GM19193 (cell line): Measurements from ENCODE around the gene ATP13A2.

Source experiments
- POLR2A ChIP-seq: IDR thresholded peaks from 4 replicates; pipeline ENCODE4 v1.6.1; 2011; ENCODE audit not compliant: insufficient read depth, insufficient read length; ENCODE audit errors: extremely low read depth

Gene ATP13A2

DNA sequence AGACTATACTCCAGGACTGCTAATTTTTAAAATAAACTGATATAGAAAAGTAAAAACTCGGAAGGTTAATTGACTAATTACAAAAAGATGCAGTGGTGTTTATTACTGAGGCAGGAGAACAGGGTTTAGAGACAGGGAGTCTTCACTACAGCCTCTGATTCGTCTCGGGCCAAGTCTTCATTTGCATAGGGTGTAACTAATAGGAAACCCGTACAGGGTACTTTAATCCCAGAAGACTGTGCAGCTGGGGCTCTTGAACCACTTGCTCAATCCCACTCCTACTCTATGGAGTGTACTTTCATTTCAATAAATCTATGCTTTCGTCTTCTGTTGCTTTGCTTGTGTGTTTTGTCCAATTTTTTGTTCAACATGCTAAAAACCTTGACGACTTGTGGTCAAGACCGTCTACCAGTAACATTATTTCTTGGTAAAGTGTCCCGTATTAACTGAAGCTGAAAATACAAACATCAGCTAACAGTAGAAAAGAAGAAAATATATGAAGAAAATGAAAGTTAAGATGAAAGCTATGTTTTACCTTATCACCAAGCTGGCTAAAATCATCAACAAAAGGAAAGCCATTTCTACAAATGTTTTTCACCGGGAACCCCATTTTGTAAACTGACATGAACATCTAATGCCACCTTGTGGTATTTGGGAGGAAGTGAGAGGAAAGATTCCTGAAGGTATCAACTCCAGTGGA lies 34.1 kb upstream of the ATP13A2 start:
- no peak for TF ChIP-seq POLR2A

DNA sequence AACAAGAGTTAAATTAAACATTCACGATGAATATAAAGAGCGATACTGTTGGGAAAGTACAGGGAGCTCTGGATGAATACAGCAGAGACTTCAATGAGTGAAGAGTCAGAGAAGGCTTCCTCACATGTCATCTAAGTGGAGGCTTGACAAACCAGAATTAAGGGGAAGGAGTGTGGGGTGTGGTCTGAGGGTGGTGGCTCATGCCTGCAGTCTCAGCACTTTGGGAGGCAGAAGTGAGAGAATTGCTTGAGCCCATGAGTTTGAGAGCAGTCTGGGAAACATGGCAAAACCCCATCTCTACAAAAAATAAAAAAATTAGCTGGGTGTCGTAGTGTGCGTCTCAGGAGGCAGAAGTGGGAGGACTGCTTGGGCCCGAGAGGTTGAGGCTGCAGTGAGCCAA lies 33.4 kb upstream of the ATP13A2 start:
- no peak for TF ChIP-seq POLR2A

DNA sequence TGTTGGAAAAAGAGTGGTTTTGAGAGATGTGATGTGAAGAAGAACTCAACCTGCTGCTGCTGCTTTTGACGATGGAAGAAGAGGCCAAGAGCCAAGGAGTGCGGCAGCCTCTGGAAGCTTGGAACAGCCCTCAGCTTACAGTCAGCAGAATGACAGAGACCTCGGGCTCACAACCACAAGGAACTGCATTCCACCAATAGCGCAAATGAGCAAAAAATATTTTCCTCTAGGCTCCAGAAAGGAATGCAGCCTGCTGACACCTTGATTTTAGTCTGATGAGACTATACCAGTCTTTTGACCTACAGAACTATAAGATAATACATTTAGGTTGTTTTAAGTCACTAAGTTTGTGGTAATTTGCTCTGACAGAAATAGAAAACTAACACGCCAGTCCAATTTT lies 31.9 kb upstream of the ATP13A2 start:
- no peak for TF ChIP-seq POLR2A

DNA sequence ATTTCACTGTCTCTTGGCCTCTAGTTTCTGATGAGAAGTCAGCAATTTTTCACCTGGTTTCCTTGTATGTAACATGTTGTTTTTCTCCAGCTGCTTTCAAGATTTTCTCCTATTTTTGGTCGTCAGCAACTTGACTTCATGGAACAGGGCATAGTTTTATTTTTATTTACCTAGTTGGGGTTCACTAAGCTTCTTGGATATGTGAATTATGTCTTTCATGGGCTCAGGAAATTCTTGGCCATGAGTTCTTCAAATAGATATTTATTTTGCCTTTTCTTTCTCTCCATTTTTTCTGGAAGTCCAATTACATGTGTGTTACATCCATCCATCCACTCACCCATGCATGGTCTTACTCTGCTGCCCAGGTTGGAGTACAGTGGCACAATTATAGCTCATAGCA lies 28.4 kb upstream of the ATP13A2 start:
- TF ChIP-seq POLR2A, result no peak

DNA sequence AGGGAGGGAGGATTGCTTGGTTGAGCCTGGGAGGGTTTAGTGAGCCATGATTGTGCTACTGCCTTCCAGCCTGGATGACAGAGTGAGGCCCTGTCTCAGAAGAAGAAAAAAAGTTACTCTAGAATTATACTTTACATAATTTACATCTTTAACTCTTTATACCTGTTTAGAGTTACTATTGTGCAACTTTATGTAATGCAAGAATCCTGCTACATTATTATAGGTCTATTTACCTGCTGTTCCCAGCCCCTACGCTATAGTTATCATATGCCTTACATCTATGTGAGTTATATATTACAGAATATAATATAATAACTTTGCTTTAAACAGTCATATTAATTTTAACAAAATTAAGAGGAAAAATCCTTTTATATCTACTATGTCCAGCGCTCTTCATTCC lies 27.8 kb upstream of the ATP13A2 start:
- no peak for TF ChIP-seq POLR2A

DNA sequence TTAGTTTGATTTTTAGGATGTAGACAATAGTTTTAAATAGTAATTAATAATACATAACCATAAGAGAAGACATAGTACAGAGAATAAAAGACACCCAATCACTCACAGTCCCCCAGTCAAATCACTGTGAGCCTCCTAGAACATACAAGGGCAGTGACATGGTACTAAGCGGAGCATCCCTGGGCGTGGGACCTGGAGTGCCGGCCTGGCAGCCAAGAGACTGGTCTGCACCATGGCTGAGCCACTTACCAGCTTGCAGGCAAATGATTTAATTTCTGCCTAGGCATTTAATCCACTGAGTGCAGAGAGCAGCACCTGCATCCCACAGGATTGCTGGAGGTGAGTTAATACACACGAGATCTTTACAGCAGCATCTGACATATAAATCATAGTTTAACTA lies 21.8 kb upstream of the ATP13A2 start:
- no peak for TF ChIP-seq POLR2A

DNA sequence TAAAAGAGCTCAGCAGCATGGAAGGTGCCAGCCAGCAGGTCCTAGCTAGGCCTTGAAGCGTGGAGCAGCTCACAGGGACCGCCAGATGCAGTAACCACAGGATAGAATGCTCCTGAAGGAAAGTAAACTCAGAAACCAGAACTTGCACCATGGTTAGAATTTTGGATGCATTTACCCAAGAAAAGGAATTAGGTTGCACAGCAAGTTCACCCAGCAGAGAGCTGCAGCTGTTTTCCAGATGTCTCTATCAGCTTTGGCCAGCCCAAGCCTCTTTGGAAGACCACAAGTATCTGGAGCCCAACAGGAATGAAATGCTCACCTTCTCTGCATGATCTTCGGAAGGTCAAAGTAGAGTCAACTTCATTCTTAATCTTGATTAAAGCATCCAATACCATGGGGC lies 21.0 kb upstream of the ATP13A2 start:
- no peak for TF ChIP-seq POLR2A

DNA sequence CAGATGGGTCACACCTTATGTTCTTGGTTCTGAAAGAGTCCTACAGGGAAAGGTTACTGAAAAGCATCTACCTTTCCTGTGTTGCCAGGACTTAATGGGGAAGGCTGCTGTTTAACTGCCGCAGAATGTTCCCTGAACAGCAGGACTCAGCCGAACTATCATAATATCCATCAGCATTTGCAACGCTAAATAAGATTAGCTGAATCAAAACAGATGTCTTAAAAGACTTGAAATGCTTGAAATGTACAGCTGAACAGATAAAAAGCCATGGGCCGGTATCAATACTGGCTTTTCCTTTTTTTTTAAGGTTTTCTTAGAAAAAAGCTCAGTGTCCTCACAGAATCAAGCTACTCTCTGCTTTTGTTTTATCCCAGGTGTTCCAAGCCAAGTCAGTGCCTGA lies 19.7 kb upstream of the ATP13A2 start:
- no peak for TF ChIP-seq POLR2A

DNA sequence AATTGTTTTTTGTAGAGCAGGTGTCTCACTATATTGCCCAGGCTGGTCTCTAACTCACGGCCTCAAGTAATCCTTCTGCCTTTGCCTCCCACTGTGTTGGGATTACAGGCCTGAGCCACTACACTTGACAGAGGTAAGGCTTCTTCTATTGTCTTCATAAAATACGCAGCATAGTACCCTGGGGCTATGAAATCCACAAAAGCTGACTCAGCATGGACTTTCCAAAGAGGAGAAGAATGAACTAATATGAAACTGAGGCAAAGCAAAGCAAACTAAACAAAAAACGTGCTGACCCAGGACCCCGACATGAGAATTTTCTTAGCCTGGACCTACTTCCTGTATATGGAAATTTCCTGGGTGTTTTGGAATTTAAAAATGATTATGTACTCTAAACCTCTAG lies 18.5 kb upstream of the ATP13A2 start:
- TF ChIP-seq POLR2A, result no peak

DNA sequence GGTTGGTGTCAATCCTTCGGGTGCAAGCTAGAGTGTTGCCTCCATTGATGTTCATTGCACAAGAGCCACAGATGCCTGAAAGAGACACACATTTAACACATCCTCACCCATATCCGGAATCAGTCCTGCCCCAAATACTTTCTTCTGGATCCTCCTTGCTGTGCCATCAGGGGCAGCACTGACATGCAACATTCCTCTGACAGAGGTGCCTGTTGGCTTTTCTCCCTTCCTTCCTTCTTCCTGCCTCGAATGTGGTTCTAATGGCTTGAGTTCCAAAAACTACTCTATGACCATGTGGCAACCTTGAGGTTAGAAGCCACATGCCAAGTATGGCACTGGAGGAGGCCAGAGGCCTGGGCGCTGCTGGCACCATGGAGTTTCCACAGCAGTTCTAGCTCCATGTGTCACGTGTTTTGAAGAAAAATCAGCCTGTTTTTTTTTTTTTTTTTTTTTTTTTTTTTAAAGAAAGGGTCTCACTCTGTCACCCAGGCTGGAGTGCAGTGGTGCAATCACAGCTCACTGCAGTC lies 17.0 kb upstream of the ATP13A2 start:
- TF ChIP-seq POLR2A, result no peak

DNA sequence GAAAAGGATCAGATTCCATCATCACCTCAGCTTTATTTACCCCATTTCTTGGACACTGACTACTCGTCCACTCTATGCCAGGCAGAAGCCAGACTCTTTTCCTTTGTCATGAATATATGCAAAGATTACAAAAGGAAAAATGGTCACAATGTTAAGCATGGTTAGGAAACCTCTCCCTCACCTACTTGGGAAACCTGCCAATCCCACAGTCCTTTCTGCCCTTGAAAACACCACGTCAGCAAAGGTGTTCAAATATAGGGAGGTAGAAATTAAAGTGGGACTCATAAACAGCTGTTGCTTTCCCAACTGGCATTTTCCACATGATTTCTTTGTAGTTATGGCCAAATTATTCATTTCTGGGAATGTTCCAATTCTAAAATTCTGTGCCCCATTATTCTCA lies 16.2 kb upstream of the ATP13A2 start:
- TF ChIP-seq POLR2A, result no peak

DNA sequence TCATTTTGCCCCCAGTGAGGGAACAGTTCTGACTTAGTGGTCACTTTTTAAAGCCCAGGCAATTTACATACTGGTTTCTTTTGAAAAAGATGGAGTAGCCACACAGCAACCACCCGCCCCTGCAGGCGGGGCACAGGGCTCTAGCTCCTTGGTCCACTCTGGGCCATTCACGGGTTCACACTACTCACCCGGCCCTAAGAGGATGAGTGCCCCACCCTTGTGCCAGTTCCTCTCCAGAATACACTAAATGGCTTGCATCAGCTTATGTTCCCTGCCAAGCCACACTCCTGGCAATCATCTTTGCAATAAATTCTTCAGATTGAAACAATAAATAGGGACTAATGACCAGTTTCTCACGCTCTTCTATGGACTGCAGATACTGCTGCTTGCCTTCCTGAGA lies 15.7 kb upstream of the ATP13A2 start:
- no peak for TF ChIP-seq POLR2A

DNA sequence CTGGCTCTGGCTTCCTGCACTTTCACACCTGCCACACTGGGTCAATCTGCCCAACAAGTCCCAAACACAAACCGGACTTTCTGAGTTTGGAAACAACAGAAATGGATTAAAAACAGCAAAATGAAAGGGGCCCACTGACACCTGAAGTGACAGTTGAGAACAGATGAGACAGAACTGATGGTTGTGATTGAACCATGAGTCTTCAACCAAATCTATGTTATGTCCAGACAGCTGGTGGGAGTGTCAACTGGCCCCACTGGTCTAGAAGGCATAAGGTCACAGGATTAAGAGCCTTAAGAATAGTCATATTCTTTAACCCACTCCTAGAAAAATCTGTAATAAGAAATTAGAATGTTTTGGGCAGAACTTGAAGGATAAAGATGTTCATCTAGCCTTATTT lies 13.0 kb upstream of the ATP13A2 start:
- no peak for TF ChIP-seq POLR2A

DNA sequence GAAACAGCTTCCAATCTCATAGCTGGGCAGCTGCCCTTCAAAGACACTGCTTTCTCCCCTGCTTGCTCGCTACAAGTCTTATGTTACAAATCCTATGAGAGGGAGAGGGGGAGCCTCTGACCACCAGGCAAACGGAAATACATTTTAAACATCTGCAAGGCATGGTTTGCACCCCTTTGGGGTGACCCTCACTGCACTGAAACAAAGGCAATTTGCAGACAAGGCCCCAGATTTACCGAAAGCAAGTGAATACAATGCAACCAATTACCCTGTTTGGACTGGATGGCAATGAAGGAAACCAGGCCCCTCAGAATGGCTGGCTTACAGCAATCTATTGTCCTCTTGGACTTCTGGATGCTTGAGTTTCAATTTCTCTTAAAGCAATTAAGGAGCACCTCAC lies 11.8 kb upstream of the ATP13A2 start:
- no peak for TF ChIP-seq POLR2A

DNA sequence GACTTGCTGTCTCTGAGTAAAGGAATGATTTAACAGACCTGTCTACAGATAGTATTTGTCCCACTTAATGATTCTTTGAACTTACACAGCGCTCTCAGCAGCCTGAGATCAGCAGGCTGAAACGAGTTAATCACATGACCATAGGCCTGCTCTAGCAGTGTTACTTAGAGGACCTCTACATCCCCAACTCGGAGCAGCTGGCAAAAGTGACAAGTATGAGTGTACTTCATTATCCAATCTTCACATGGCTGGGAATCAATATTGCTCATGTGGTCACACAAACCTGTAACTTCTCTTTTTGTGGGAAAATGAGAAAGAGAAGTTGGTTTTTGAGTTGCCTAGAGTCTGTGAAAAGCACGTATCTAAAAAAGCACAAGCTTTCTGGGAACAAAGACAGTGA lies 11.4 kb upstream of the ATP13A2 start:
- TF ChIP-seq POLR2A, result no peak

DNA sequence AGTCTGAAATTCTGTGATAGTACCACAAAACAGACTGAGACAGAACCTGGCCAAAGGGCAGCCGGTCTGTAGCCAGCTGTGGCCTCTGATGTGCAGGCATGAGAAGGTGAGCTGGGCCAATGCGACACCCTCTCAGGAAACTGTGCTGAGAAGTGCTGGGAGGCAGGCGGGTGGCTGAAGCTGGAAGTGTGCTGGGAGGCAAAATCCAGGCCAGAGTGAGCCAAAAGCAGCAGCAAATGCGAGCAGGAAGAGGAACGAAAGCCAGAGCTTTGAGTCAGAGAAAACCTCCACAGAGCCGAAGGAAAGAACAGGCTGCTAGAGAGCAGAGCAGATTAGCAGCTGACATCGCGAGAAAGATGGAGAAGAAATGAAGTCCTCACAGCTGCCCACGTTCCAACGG lies 10.2 kb upstream of the ATP13A2 start:
- no peak for TF ChIP-seq POLR2A

DNA sequence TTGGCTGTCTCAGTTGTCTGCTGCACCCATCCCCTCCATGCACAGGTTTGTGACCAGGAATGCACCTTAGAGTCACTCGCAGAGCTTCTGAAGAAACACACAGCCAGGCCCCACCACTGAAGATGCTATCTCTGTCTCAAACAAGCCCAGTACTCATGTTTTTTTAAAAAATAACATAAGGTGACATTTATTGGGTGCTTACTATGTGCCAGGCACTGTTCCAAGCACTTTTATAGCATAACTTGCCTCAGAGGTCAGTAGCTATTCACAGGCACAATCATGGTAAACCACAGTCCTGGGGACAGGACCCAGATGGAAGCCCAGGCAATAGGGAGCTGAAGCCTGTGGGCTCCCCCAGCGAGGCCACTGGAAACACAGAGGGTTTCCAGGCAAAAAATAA lies 8.8 kb upstream of the ATP13A2 start:
- no peak for TF ChIP-seq POLR2A
